HG03139 (cell line): ENCODE results near the gene SDS.

Experiments used
- ATAC-seq: cut with Tn5 transposase; IDR thresholded peaks from one replicate; pipeline ENCODE4 v1.9.1; 2021; ENCODE audit not compliant: unreplicated experiment

Gene SDS

DNA sequence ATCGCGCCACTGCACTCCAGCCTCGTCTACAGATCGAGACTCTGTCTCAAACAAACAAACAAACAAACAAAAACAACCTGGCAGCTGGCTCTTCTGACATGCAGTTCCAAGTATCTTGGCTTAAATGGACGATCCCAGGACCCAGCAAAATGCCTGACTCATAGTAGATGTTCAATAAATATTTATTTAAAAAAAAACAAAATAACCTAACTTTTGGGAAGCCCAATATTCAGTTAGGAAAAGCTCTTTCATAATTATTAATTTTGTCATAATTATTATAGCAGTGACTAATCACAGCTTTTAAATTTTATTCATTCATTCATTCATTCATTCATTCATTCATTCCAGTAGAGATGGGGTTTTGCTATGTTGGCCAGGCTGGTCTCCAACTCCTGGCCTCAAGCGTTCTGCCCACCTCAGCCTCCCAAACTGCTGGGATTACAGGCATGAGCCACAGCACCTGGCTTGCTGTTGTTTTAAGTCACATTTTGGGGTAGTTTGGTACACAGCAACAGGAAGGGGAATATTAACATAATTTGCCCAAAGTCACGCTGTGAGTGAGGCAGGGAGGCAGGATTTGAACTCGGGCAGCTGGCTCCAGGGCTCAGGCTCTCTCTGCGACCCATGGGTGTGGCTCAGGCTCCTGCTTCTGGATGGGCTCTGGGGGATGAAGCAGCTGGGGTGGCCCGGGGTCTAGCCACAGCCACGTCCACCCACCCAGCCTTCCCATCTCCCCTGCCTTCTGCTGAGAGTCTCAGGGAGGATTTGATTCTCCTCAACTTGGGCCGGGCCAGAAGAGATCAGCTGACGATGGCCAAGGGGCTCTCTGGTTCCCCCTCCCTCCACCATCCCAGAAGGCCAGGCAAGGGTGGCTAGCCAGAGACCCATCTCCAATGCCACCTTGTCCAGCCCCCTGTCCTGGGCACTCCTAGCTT is 2.4 kb downstream of the SDS start:
- no peak for ATAC-seq

DNA sequence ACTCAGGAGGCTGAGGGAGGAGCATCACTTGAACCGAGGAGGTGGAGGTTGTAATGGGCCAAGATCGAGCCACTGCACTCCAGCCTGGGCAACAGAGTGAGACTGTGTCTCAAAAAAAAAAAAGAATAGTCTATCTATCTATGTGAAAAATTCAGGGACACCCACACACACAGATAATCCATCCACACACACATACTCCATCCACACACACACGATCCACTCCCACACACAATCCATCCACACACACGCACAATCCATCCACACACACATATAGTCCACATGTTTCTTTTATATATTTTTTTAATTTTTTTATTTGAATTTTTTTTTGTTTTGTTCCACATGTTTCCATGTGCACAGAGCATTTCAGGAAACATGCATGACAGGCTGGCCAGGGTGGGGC is 3.3 kb downstream of the SDS start:
- no peak for ATAC-seq

DNA sequence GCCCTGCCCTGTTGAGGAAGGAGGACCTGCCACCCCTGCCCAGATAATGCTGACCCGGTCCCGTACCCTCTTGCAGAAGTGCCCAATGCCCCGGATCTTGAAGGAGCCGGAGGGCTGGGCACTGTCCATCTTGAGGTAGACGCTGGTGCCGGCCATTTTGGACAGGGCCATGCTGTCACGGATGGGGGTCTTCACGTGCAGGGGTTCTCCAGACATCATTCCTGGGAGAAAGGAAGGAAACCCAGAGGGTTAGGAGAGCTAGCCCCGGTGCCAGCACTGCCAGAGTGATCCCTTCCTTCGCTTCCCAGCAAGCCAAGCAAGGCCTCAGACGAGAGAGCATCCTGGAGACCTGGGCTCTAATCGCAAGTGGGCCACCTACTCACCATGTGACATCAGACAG is 4.2 kb downstream of the SDS start:
- ATAC-seq, result no peak

DNA sequence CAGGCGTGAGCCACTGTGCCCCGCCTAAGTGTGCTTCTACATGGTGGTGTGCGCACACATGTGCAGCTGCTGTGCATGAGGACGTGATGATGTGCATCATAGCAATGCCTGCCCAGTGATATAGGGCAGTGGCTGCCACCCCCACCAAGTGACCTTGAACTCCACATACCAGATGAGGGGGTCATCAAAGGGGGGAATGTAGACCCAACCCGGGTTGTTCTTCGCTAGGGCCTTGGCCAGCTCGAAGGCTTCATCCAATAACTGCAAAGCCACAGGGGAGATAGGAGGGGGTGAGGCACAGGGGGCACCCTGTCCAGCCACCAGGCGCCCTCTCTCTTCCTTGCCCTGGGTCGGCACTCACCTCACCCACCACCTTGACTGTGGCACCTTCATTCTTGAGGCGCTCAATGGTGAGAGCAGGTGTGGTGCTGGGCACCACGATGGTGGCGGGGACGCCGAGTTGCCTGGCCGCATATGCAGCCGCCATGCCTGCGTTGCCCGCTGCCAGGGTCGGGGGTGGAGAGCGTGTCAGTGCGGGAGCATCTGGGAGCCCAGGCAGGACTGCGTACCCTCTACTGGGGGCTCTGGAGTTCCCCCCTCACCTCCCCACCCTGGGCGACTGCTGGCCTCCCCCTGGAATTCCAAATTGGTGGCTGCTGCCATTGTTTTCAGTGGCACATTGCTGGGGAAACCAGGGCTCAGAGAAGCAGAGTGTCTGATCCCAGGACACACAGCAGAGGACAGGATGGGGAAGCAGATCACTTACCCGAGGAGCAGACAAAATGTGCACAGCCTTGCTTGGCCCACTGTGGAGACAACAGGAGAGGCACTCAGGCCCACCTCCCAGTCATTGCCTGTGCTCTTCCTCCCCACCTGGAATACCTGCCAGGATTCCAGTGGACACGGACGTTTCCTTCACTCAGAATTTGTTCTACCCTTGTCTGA is 5.1 kb downstream of the SDS start:
- no peak for ATAC-seq

DNA sequence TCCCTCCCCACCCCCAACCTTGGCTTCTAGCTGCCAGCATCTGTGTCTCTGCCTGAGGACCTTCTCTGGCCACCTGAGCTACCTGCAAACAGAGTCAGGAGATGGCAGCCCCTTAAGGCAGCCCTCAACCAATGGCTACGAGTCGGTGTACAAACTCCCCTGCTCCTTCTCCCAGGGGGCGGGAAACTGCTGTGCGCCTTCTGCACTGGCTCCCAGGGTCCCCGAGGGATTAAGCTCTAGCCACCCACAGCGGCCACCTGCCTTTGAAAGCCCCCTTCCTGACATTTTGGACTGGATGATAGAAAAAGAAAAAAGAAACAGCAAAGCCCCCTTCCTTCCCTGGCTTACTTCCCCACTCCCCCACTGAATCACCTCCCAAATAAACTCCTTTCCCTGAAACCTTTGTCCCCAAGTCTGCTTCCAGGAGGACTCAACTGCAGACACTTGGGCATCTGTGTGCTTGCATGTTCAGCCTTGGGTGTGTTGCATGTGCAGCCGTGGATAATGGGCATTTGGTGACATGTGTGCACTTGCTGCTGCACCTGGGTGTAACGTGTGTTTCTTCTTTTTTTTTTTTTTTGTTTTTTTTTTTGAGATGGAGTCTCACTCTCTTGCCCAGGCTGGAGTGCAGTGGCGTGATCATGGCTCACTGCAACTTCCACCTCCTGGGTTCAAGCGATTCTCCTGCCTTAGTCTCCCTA is 6.0 kb downstream of the SDS start:
- no peak for ATAC-seq

DNA sequence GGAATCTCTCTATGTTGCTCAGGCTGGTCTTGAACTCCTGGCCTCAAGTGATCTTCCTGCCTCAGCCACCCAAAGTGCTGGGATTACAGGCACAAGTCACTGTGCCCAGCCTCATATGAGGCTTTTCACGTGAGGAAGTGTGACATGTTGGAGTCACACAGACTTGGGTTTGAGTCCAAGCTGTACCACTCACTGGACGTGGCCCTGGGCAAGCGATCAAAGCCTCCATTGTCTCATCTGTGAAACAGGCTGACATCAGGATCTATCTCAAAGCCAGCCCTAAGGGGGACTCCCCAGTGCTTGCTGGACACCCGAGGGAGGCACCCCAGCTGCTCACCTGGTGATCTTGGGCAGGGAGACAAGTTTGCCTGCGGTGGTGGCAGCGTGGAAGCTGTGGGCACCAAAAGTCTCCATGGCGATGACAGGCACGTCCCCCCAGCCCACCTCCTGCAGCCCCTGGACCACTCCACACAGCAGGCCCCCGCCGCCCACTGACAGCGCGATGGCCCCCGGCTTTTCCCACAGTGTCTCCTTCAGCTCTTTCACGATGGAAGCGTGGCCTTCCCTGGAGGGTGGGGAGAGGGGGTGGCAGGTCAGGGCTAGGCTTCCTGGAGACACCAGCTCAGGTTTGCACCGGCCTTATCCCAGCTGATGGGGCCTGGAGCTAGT is 6.7 kb downstream of the SDS start:
- no peak for ATAC-seq

DNA sequence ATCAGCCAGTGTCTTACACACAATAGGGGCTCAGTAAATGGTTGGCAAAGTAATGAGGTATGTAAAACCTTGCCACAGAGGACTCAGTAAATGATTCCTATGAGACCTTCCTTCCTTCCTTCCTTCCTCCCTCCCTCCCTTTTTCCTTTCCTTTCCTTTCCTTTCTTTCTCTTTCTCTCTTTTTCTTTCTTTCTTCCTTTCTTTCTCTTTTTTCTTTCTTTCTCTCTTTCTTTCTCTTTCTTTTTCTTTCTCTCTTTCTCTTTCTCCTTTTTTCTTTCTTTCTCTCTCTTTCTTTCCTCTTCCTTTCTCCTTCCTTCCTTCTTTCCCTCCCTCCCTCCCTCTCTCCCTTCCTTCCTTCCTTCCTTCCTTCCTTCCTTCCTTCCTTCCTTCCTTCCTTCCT is 7.5 kb downstream of the SDS start:
- ATAC-seq, result no peak

DNA sequence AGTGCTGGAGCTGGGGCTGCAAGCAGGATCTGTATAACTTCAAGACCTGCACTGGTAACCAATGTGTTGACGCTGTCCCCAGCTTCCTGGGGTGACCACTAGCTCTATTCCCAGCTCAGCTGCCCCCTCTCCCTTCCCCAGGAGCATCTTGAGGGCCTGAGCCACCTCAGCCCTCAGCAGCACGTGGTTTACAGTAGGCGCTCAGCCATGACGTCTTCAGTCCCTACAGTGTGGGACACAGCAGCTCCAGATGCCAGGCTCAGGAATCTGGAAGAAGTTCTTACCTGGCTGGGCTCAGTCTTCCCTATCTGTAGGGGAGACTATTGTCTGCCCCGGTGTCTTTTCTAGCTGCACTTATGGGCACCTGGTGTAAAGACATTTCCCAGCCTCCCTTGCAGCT is 8.6 kb downstream of the SDS start:
- no peak for ATAC-seq

DNA sequence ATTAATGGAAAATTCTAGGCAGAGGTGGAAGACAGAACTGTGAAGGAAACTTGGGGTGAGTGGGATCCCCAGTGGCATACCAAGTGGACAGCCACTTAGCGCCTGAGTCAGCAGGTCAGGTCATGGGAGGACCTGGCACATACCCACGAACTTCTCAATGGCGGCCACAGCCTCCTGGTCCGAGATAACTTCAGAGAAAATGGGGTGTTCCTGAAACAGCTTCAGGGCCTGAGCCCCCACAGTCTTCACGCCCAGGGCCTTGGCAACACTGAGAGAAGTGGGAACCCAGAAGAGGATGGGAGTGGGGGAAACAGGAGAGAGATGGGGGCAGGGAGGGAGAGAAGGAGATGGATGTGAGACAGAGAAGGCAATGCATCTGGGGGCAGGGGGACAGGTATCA is 9.9 kb downstream of the SDS start:
- ATAC-seq, result no peak

DNA sequence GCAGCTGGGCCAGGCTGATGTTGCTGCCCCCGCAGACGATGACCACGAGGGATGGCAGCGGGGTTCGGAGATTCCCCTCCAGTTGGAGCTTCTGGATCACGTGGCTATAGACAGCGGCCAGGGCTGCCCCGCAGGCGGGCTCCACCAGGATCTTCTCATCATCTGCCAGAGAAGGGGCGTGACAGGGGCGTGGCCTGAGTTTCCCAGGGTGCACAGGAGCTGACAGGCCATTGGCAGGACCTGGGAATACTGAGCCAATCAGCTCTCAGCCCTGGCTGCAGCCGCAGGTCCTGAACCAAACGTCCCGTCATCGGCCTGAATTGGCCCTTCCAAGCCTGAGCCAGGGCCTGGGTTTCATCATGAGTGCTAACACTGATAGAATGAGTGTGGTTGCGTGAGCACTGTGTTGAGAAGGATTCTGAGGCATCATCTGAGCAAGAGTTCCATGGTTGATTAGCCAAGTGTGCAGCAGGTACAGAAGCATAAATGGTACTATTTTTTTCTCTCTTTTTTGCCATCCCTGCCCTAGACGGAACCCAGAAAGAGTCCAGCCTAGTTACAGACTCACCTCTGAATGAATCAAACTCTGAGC is 10.6 kb downstream of the SDS start:
- no peak for ATAC-seq

DNA sequence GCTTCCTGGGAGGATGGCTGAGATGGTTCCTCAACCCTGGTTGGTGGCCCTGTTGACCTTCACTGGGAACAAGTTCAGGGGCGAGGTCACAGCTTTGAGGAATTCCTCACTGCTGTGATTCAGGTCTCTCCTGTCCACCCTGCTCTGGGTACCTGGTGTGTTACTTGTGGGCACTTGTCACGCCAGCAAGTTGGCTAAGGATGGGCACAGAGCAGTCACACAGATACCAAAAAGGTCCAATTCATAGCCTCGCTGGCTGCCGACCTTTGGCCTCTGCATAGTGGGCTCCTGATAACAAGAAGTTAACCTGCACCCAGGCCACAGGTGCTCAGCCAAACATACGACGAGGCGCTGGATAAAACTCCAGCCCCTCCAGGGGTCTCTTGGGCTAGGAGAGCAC is 11.2 kb downstream of the SDS start:
- ATAC-seq, result no peak

DNA sequence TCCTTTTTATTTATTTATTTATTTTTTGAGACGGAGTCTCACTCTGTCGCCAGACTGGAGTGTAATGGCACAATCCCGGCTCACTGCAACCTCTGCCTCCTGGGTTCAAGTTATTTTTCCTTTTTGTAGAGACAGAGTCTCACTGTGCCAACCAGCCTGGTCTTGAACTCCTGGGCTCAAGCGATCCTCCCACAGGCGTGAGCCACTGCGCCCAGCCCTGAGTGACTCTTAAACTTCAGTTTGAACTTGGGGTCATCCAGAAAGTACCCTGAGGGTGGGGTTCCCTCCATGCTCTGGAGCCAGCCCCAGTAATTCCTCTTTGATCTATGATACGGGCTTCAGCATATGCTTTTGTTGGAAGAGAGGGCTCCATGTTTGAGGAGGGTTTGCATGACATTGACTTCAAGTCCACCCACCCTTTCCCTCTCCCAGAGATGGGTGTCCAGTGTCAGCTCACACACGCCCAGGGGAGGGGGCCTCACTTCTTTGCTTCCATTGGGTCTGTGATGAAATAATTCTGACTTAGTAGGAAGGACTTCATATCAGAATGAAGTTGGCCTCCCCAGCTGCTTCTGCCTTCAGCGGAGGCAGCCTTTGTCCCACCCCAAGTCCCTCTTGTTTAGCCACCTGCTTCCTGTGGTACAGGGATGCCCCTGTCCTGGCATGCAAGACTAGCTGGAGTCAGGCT is 11.9 kb downstream of the SDS start:
- no peak for ATAC-seq

DNA sequence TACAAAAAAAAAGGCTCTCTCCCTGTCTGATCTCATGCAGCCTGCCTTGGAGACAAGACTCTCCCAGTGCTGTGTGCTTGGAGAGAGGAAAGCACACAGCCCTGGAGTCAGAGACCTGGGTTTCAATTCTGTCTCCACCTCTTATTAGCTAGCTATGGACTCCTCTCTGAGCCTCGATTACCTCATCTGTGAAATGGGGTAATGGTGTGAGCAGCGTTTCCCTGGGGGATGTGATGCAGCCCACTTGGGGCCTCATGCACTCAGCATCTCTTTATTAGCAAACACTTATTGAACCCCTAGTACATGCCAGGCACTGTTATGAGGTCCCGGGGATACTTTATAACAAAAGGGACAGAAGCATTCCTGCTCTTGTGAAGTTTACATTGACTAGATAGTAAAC is 12.5 kb downstream of the SDS start:
- no peak for ATAC-seq

DNA sequence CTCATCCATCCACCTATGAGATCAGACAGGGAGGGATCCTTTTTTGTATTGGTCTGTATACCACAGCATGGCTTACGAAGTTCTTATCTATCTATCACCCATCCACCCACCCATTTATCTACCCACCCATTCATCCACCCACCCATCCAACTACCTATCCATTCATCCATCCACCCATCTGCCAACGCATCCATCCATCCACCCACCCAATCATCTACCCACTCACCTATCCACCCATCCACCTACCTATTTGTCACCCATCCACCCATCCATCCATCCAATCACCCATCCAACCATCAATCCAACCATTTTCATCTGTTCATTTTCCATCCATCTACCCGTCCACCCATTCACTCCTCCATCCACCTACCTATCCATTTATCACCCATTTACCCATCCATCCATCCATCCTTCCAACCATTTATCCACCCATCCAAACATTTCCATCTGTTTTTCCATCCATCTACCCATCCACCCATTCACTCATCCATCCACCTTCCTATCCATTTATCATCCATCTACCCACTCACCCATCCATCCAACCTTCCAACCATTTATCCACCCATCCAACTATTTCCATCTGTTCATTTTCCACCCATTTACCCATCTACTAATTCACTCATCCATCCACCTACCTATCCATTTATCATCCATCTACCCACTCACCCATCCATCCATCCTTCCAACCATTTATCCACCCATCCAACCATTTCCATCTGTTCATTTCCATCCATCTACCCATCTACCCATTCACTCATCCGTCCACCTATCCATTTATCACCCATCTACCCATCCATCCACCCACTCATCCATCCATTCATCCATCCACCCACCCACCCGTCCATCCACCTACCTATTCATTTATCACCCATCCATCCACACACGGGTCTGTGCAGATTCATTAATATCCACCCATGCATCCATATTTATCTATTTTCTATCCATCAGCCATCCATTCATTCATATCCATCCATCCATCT is 13.3 kb downstream of the SDS start:
- ATAC-seq, result no peak

DNA sequence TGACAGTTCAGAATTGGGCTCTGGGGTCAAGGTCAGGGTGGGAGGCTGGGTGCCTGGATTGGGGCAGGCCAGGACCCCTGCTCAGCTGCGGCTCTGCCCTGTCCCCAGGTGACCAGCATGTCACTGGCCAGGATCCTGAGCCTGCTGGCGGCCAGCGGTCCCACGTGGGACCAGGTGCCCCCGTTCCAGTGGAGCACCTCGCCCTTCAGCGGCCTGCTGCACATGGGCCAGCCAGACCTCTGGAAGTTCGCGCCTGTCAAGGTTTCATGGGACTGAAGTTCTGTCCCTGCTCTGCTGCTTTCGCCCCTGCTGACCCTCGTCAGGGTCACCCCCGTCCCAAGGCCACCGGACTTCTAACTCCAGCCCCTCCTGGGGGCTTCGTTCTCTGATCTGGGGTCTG is 15.3 kb downstream of the SDS start:
- ATAC-seq, result no peak

DNA sequence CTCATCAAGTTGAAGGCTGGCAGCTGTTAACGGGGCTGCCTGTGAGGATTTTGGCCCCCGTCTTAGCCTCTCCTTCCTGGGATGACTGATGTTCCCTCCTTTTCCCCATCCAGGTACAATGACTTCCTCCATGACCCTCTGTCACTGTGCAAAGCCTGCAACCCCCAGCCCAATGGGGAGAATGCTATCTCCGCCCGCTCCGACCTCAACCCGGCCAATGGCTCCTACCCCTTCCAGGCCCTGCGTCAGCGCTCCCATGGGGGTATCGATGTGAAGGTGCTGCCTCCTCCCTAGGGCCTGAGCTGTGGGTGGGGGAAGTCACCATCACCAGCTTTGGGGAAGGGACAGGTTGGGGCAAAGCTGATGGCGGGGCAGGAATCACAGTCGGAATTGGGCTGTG is 16.1 kb downstream of the SDS start:
- ATAC-seq, result no peak

DNA sequence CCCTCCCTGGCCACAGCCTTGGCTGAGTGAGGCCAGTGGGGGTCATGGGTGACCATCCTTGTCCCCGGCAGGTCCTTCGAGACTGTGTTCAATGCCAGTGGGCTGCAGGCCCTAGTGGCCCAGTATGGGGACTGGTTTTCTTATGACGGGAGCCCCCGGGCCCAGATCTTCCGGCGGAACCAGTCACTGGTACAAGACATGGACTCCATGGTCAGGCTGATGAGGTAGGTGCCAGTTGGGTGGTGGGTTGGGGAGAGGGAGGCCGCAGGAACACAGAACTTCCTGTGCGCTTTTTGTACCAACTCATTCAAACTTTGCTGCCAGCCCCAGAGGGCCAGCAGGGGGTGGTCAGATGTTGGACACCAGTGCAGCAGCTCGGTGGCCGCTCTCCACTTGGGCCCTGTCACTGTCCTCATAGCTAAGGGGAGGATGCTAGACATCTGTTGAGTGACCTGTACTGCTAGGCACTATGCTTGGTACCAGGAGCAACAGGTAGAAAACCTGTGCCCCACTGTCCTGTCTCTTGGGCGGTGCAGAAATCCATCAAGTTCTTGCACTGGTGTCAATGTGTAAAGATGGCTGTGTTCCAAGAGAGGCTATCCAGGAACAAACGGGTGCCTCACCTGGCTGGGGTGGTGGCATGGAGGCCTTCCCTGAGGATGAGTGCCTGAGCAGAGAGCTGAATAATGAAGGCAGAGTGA is 16.7 kb downstream of the SDS start:
- no peak for ATAC-seq

DNA sequence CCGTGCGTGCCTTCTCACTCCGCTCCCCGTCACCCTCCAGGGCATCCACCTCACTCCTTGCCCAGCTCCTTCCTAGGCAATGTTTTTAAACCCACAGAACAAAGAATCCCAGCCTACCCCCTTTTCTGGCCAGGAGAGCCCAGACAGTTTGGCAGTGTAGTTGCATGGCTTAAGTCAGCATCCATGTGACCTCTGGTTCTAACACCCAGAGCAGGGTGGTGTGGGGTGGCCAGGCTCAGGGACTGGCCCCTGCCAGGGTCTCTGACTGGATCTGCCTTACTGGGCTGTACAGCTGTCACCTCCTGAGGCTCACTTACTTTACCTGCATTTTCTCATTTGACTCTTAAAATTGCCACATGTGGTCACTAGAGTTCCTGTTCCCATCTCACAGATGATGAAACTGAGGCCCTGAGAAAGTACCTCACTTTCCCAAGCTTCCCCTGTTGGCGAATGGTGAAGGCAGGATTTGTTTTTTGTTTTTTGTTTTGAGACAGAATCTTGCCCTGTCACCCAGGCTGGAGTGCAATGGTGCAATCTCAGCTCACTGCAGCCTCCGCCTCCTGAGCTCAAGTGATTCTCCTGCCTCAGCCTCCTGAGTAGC is 18.3 kb downstream of the SDS start:
- no peak for ATAC-seq
